ENCODE data around the gene NEUROG2.

- TF ChIP-seq CTCF (IDR thresholded peaks at IDR 0.05) (no peak), POLR2A (IDR thresholded peaks at IDR 0.05) (no peak)
Observed at GRCh38 chr4:112517067-112517634, 1.2 kb upstream of the NEUROG2 start.
